BLaER1 (cell line): ENCODE results near the gene DDX42.
A peak's percentile ranks its signal among the peaks of the same experiment; 100 is the strongest.

Experiments
- H3K27ac ChIP-seq: shearing (Covaris generic); formaldehyde crosslinking; 2 replicates; pipeline ENCODE4 v1.8.1; 2022
- H3K27me3 ChIP-seq: shearing (Covaris generic); formaldehyde crosslinking; 2 replicates; pipeline ENCODE4 v1.8.1; 2022
- H3K36me3 ChIP-seq: shearing (Covaris generic); formaldehyde crosslinking; 2 replicates; pipeline ENCODE4 v1.8.1; 2022
- H3K4me1 ChIP-seq: shearing (Covaris generic); formaldehyde crosslinking; 2 replicates; pipeline ENCODE4 v1.8.1; 2022
- H3K4me2 ChIP-seq: shearing (Covaris generic); formaldehyde crosslinking; 2 replicates; pipeline ENCODE4 v1.8.1; 2022
- H3K4me3 ChIP-seq: shearing (Covaris generic); formaldehyde crosslinking; 2 replicates; pipeline ENCODE4 v1.8.1; 2022
- H3K9ac ChIP-seq: shearing (Covaris generic); formaldehyde crosslinking; 2 replicates; pipeline ENCODE4 v1.8.1; 2022
- H3K9me3 ChIP-seq: shearing (Covaris generic); formaldehyde crosslinking; 2 replicates; pipeline ENCODE4 v1.8.1; 2022
- H4K20me1 ChIP-seq: shearing (Covaris generic); formaldehyde crosslinking; 2 replicates; pipeline ENCODE4 v1.8.1; 2022
- Cebpa-rat ChIP-seq: shearing (Covaris generic); IDR thresholded peaks from 2 replicates; pipeline ENCODE4 v1.8.1; 2022

DDX42 gene

DNA sequence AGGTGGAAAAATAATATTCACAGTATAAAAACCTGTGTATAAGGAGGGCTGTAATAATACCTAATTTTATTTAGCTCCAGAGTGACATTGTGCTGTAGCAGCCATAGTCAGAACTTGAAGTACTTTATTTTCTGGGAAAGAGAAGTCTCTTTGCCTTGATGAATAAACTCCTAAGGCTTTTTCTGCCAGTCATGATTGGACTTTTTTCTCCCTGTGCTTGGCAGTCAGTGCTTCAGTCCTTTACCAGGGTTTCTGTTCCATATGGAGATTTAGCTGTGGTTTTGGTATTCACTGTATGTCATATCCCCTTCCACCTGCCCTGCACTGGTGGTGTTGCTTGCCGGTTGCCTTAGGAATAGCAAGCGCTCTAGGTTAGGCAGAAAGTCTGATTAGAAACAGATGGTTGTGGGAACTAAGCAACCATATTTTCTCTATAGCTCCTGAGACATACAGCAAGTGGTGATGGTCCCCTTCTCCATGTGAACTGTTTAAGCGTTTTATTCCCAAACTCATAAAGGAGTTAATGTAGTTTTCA is 24.7 kb downstream of the DDX42 start:
- Histone ChIP-seq H3K27ac (no peak overlapping the region), H3K4me2 (no peak overlapping the region), H3K36me3 (peaks cover 99% of the 10 kb centered on the region), H4K20me1 (peaks cover 67% of the 10 kb centered on the region), H3K4me1 (no peaks in the 10 kb centered on the region), H3K4me3 (no peak overlapping the region), H3K9me3 (no peaks in the 10 kb centered on the region), H3K9ac (no peak overlapping the region), H3K27me3 (no peaks in the 10 kb centered on the region)
- no peak for TF ChIP-seq Cebpa-rat

DNA sequence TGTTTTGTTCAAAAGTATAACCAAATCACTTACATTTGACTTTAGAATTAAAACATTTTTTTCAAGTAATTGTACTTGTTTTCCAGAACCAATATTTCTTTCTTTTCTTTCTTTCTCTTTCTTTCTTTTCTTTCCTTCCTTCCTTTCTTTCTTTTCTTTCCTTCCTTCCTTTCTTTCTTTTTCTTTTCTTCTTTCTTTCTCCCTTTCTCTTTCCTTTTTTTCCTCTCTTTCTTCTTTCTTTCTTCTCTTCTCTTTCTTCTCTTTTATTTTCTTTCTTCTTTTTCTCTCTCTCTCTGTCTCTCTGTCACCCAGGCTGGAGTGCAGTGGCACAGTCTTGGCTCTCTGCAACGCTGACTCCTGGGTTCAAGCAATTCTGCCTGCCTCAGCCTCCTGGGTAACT is 26.8 kb downstream of the DDX42 start:
- Histone ChIP-seq H4K20me1 (peaks cover 66% of the 10 kb centered on the region), H3K4me1 (no peaks in the 10 kb centered on the region), H3K9me3 (no peaks in the 10 kb centered on the region), H3K4me3 (no peak overlapping the region), H3K36me3 (peaks cover 100% of the 10 kb centered on the region), H3K9ac (no peak overlapping the region), H3K27me3 (no peaks in the 10 kb centered on the region), H3K4me2 (no peak overlapping the region), H3K27ac (no peak overlapping the region)
- TF ChIP-seq Cebpa-rat, result no peak

DNA sequence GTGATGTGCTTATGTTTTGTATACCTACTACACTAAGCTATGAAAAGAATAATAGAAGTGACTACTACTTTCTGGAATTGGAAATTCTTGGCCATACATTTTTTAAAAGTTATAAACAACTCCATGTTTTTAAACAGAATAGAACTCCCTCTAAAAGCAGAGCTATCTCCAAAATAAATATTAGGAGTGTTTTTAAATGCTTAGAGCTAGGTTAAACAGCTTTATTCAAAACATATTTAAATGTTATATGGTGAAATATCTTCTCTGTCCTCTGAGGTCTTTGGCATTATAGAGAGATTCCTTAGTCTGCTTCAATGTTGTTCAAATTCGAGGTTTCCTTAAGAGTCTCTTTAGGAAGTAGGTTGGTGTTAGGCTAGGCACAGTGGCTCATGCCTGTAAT is 30.4 kb downstream of the DDX42 start:
- peaks cover 55% of the 10 kb centered on the region for H4K20me1 ChIP-seq
- no peak overlapping the region for H3K9ac ChIP-seq
- no peaks in the 10 kb centered on the region for H3K27me3 ChIP-seq
- no peaks in the 10 kb centered on the region for H3K9me3 ChIP-seq
- no peak overlapping the region for H3K27ac ChIP-seq
- TF ChIP-seq Cebpa-rat, result no peak
- H3K4me3 ChIP-seq, result no peak overlapping the region
- peaks cover 99% of the 10 kb centered on the region for H3K36me3 ChIP-seq
- no peak overlapping the region for H3K4me2 ChIP-seq
- H3K4me1 ChIP-seq, result no peaks in the 10 kb centered on the region

GRCh38 chr17:63805591-63805990 is 31.6 kb downstream of the DDX42 start:
- Histone ChIP-seq H3K9me3 (no peaks in the 10 kb centered on the region), H3K27ac (no peak overlapping the region)

GRCh38 chr17:63809970-63810369 is 36.0 kb downstream of the DDX42 start:
- Histone ChIP-seq H3K27ac (no peak overlapping the region), H3K4me3 (no peak overlapping the region), H3K27me3 (no peaks in the 10 kb centered on the region), H3K9me3 (no peaks in the 10 kb centered on the region), H3K4me1 (no peaks in the 10 kb centered on the region), H3K4me2 (no peak overlapping the region), H4K20me1 (0 out of 2 replicates have a peak, but pooled peaks cover 40% of the 10 kb centered on the region), H3K36me3 (peaks cover 99% of the 10 kb centered on the region), H3K9ac (no peak overlapping the region; the same call in 1 of the 2 replicates)
- TF ChIP-seq Cebpa-rat, result no peak

More at GRCh38 chr17:63805591-63805990, 31.6 kb downstream of the DDX42 start:
- H3K9ac ChIP-seq, result no peak overlapping the region
- TF ChIP-seq Cebpa-rat, result no peak
- H3K36me3 ChIP-seq, result peaks cover 99% of the 10 kb centered on the region
- H3K4me3 ChIP-seq, result no peak overlapping the region
- H3K27me3 ChIP-seq, result no peaks in the 10 kb centered on the region
- no peak overlapping the region for H3K4me2 ChIP-seq
- H4K20me1 ChIP-seq, result peaks cover 51% of the 10 kb centered on the region; the same call in 1 of the 2 replicates
- H3K4me1 ChIP-seq, result no peaks in the 10 kb centered on the region

- Histone ChIP-seq H3K4me1 (peaks cover 30% of the 10 kb centered on the region), H4K20me1 (peaks cover 46% of the 10 kb centered on the region), H3K4me3 (no peak overlapping the region), H3K36me3 (peaks cover 100% of the 10 kb centered on the region), H3K9me3 (no peaks in the 10 kb centered on the region), H3K4me2 (no peak overlapping the region), H3K27me3 (no peaks in the 10 kb centered on the region), H3K27ac (no peak overlapping the region), H3K9ac (no peak overlapping the region)
- no peak for TF ChIP-seq Cebpa-rat
These were observed 42.2 kb downstream of the DDX42 start for GRCh38 chr17:63816123-63816522.

- no peak overlapping the region for H3K4me2 ChIP-seq
- no peaks in the 10 kb centered on the region for H3K27me3 ChIP-seq
- H3K4me3 ChIP-seq, result no peak overlapping the region
- no peak for TF ChIP-seq Cebpa-rat
- H3K4me1 ChIP-seq, result peaks cover 36% of the 10 kb centered on the region
- peaks cover 100% of the 10 kb centered on the region for H3K36me3 ChIP-seq
- peaks cover 52% of the 10 kb centered on the region for H4K20me1 ChIP-seq
- H3K9ac ChIP-seq, result no peak overlapping the region; the same call in 1 of the 2 replicates
- no peaks in the 10 kb centered on the region for H3K9me3 ChIP-seq
- no peak overlapping the region for H3K27ac ChIP-seq
These were observed 42.7 kb downstream of the DDX42 start for GRCh38 chr17:63816669-63817068.

DNA sequence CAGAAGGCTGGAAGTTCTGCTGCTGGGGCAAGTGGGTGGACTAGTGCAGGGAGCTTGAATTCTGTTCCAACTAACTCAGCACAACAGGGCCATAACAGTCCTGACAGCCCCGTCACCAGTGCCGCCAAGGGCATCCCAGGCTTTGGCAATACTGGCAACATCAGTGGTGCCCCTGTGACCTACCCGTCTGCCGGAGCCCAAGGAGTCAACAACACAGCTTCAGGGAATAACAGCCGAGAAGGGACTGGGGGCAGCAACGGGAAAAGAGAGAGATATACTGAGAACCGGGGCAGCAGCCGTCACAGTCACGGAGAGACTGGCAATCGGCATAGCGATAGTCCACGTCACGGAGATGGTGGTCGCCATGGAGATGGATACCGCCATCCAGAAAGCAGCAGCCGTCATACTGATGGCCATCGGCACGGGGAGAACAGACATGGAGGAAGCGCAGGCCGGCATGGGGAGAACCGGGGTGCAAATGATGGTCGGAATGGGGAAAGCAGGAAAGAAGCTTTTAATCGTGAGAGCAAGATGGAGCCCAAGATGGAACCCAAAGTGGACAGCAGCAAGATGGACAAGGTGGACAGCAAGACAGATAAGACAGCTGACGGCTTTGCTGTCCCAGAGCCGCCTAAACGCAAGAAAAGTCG is 43.9 kb downstream of the DDX42 start:
- Histone ChIP-seq H3K27me3 (no peaks in the 10 kb centered on the region), H4K20me1 (peaks cover 64% of the 10 kb centered on the region), H3K4me1 (peaks cover 48% of the 10 kb centered on the region), H3K9me3 (no peaks in the 10 kb centered on the region), H3K4me2 (peak overlapping the region; percentile 89; the same call in 1 of the 2 replicates), H3K4me3 (no peak overlapping the region), H3K27ac (no peak overlapping the region), H3K36me3 (peaks cover 100% of the 10 kb centered on the region), H3K9ac (no peak overlapping the region)
- TF ChIP-seq Cebpa-rat, result no peak

- peak overlapping the region; percentile 89 for H3K4me2 ChIP-seq
- H3K9ac ChIP-seq, result peak overlapping the region; percentile 60
- TF ChIP-seq Cebpa-rat, result no peak
- H3K36me3 ChIP-seq, result peaks cover 100% of the 10 kb centered on the region
- H3K4me3 ChIP-seq, result peak overlapping the region; percentile 54
- peaks cover 60% of the 10 kb centered on the region for H3K4me1 ChIP-seq
- no peaks in the 10 kb centered on the region for H3K27me3 ChIP-seq
- peak overlapping the region; percentile 82 for H3K27ac ChIP-seq
- no peaks in the 10 kb centered on the region for H3K9me3 ChIP-seq
- peaks cover 67% of the 10 kb centered on the region for H4K20me1 ChIP-seq
These were observed 45.2 kb downstream of the DDX42 start for GRCh38 chr17:63819131-63819530.
